ENCODE results near the gene PRKAG2. TPM values are rescaled to one million over a fixed set of nuclear protein-coding genes. Genes with fewer than 3 reads are reported as not detected.

PRKAG2 gene
- polyA plus RNA-seq, 1 donor = 12.3 TPM

- DNase-seq (ENCODE audit: low read depth) = no peak
These were observed 224.8 kb downstream of the PRKAG2 start for GRCh38 chr7:151652111-151652510.

DNA sequence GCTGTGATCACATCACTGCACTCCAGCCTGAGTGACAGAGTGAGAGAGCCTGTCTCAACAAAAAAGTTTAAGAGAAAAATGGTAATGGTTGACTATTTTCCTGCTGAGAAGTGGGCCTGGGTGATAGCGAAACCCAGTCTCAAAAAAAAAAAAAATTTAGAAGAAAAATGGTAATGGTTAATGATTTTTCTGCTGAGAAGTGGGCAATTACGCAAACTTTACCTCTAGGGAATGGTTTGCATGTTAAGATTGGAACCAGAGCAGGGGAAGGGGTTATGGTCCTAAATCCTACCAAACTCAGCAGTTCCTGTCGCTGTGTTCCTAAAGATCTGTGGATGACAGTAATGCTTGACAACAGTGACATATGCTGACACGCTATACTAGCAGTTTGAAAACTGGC, 226.8 kb downstream of the PRKAG2 start:
- no peak for DNase-seq (ENCODE audit: low read depth)

DNA sequence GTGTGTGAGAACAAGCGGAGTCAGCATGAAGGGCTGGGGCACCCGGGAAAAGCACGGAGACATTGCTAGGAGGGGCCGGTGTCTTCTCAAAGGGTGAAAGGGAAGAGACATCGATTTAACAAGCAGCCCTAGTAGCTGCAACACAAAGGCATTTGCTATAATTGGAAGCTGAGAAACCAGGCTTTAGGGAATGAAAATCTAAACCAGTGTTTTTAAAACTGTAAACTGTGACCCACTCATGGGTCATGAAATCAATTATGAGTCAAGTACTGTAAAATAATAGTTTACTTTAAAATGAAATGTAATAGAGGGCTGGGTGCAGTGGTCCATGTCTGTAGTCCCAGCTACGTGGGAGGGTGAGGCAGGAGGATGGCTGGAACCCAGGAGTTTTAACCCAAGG, 228.5 kb downstream of the PRKAG2 start:
- no peak for DNase-seq (ENCODE audit: low read depth)

DNA sequence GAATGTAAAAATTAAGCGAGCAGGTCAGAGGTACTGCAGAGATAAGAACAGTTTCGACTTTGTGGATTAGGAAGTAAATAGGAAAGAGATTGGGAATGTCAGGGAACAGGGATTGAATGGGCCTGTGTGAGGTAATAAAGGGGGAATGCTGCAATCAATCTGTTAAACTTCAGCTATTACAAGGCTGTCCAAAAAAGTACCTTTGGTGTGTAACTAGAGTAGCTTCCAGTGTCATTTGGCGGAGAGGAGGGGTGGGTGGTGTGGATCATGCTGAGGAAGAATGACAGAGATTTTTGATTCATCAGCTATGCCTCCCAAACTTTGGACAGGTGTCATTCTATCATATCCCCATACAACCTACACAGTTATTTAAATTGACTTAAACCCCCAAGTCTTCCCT, 229.0 kb downstream of the PRKAG2 start:
- DNase-seq (ENCODE audit: low read depth) = no peak

DNA sequence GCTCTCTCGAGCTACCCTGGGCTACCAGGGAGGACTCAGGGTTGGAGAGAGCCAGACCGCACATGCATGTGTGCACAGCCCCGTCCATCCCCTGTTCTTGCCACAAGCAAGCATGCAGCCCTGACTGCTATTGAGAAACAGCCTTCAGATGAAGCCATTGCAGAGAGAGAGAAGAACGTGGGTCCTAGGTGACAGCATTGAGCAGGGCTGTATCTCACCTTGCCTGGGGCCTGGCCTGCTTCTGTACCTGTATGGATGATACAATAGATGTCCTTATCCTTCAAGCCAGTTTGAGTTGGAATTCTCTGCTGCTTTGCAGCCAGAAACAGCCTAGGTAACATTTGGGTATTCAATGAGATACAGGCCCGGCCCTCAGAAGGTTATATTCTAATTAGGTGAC, 229.9 kb downstream of the PRKAG2 start:
- DNase-seq (ENCODE audit: low read depth) = no peak

DNA sequence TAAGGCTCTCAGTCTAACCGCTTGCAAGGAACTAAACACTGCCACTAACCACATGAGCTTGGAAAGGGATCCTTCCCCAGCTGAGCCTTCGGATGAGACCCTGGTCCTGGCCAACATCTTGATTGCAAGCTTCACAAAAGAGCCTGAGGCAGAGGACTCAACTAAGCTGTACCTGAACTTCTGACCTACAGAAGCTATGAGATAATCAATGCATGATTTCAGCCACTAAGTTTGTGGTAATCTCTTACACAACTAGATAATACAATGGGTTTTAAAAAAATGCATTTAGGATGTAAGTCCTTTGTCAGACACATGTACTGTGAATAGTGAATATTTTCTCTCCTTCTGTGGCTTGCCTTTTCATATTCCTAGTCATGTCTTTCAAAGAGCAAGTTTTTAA, 231.6 kb downstream of the PRKAG2 start:
- DNase-seq (ENCODE audit: low read depth) = no peak

- DNase-seq (ENCODE audit: low read depth) = no peak
These were observed 232.4 kb downstream of the PRKAG2 start for GRCh38 chr7:151644554-151644953.

- DNase-seq (ENCODE audit: low read depth) = no peak
These were observed 234.2 kb downstream of the PRKAG2 start for GRCh38 chr7:151642746-151643145.

- no peak for DNase-seq (ENCODE audit: low read depth)
These were observed 235.3 kb downstream of the PRKAG2 start for GRCh38 chr7:151641587-151641986.

GRCh38 chr7:151637781-151638261, 239.1 kb downstream of the PRKAG2 start:
- DNase-seq (ENCODE audit: low read depth) = no peak

GRCh38 chr7:151634643-151635042, 242.3 kb downstream of the PRKAG2 start:
- DNase-seq (ENCODE audit: low read depth) = no peak

- DNase-seq (ENCODE audit: low read depth) = no peak
These were observed 243.5 kb downstream of the PRKAG2 start for GRCh38 chr7:151633516-151633812.

- no peak for DNase-seq (ENCODE audit: low read depth)
These were observed 244.0 kb downstream of the PRKAG2 start for GRCh38 chr7:151632750-151633515.

- no peak for DNase-seq (ENCODE audit: low read depth)
These were observed 244.8 kb downstream of the PRKAG2 start for GRCh38 chr7:151631953-151632749.

GRCh38 chr7:151631570-151631952, 245.4 kb downstream of the PRKAG2 start:
- DNase-seq (ENCODE audit: low read depth) = no peak

GRCh38 chr7:151630851-151631569, 245.9 kb downstream of the PRKAG2 start:
- DNase-seq (ENCODE audit: low read depth) = no peak

DNA sequence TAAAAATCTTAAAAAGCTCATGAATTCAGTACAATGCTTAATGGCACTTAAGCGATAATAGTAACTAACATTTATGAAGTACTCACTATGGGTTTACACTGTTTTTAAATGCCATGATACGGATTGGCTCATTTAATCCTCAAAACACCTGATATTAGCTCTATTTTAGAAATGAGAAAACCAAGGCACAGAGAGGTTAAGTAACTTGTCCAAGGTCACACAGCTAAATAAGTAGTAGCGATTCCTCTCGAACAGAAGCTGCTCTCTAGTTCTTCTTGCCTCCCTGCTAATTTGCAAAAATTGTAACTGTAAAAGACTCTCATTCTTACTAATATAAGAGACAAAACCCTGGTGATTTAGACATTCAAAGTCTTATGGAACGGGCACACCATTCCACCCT, 246.6 kb downstream of the PRKAG2 start:
- DNase-seq (ENCODE audit: low read depth) = no peak

GRCh38 chr7:151629713-151630272, 247.1 kb downstream of the PRKAG2 start:
- DNase-seq (ENCODE audit: low read depth) = no peak

DNA sequence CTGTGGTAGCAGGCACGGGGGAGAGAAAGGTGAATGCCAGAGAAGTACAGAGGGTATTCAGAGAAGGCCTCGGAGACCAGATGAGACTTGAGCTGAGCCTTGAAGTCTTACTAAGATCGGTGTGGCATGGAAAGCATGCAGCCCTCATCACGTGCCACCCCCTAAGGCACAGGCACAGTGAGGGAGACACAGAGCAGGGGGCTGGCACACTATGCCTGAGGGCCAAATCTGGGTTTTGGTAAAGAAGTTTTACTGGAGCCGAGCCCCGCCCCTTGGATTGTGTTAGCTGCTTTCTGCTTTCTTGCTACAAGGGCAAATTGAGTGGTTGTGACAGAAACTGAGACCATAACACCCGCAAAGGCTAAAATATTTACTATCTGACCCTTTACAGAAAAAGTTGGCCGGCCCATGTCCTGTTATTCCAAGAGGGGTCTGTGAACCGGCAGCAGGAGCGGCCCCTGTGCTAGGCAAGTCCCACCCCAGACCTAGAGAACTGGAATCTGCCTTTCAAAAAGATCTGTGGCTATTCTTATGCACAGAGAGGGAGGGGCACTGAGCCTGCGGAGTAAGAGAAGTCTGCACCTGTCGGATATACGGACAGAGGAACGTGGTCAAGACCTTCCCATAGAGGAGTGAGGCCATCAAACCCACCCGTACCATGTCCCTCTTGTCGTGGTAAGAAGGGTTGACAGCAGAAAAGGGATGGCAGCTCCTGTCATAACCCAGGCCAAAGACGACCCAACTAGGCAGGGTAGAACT, 247.9 kb downstream of the PRKAG2 start:
- no peak for DNase-seq (ENCODE audit: low read depth)

GRCh38 chr7:151626422-151627115, 250.3 kb downstream of the PRKAG2 start:
- no peak for DNase-seq (ENCODE audit: low read depth)

- no peak for DNase-seq (ENCODE audit: low read depth)
These were observed 251.3 kb downstream of the PRKAG2 start for GRCh38 chr7:151625606-151626005.

Measured in forelimb muscle (tissue), 1 donor.